Forelimb muscle (tissue), 1 donor: ENCODE results near the gene CNKSR2. TPM values are rescaled to one million over a fixed set of nuclear protein-coding genes. Genes with fewer than 3 reads are reported as not detected.

ENCODE experiments used
- DNase-seq: peaks from one replicate; pipeline ENCODE4 v3.0.0-alpha.2; 2013; ENCODE audit warnings: low read depth
- polyA plus RNA-seq: library from polyadenylated mRNA; unstranded; fragments of 120-200 nt; gene quantifications from one replicate; pipeline ENCODE4 v1.2.1, GENCODE V29; 2013; ENCODE audit not compliant: insufficient read length

The CNKSR2 gene
- polyA plus RNA-seq, 1 donor, result 2.1 TPM

GRCh38 chrX:21674430-21675186 lies 300.4 kb downstream of the CNKSR2 start:
- no peak for DNase-seq

- no peak for DNase-seq
Measured at GRCh38 chrX:21675931-21676330, 301.7 kb downstream of the CNKSR2 start.

GRCh38 chrX:21678048-21678612 lies 303.9 kb downstream of the CNKSR2 start:
- no peak for DNase-seq

GRCh38 chrX:21683941-21684340 lies 309.7 kb downstream of the CNKSR2 start:
- DNase-seq, result no peak

- no peak for DNase-seq
Measured at GRCh38 chrX:21691512-21692018, 317.3 kb downstream of the CNKSR2 start.

GRCh38 chrX:21698272-21698671 lies 324.1 kb downstream of the CNKSR2 start:
- DNase-seq, result no peak

GRCh38 chrX:21699136-21699535 lies 324.9 kb downstream of the CNKSR2 start:
- no peak for DNase-seq

- no peak for DNase-seq
Measured at GRCh38 chrX:21700275-21700674, 326.1 kb downstream of the CNKSR2 start.

- no peak for DNase-seq
Measured at GRCh38 chrX:21700967-21701366, 326.7 kb downstream of the CNKSR2 start.

- no peak for DNase-seq
Measured at GRCh38 chrX:21702725-21703124, 328.5 kb downstream of the CNKSR2 start.
